Activated CD8-positive, alpha-beta memory T cell treated with anti-CD3 and anti-CD28 coated beads for 1 hour (primary cell): Measurements from ENCODE around the gene LRMDA.

Experiments
- DNase-seq, 2 donors: peaks; one replicate each; pipeline ENCODE4 v3.0.0-alpha.2; 2020; ENCODE audit warnings: low read depth in 1 of 2; ENCODE audit errors: extremely low read depth in 1 of 2

LRMDA gene

GRCh38 chr10:75959912-75960311 is 528.5 kb downstream of the LRMDA start:
- DNase-seq: no peak

- DNase-seq: no peak
Observed at GRCh38 chr10:75962395-75963061, 531.1 kb downstream of the LRMDA start.

- no peak for DNase-seq
Observed at GRCh38 chr10:75967491-75967890, 536.1 kb downstream of the LRMDA start.

- no peak for DNase-seq
Observed at GRCh38 chr10:75969031-75969430, 537.6 kb downstream of the LRMDA start.

GRCh38 chr10:75971402-75972211 is 540.2 kb downstream of the LRMDA start:
- DNase-seq: no peak

GRCh38 chr10:75972491-75973276 is 541.3 kb downstream of the LRMDA start:
- DNase-seq: no peak

GRCh38 chr10:75974080-75974479 is 542.7 kb downstream of the LRMDA start:
- DNase-seq: no peak

GRCh38 chr10:75976681-75977080 is 545.3 kb downstream of the LRMDA start:
- DNase-seq: no peak

GRCh38 chr10:75977139-75977538 is 545.7 kb downstream of the LRMDA start:
- DNase-seq: no peak

GRCh38 chr10:75978213-75978612 is 546.8 kb downstream of the LRMDA start:
- no peak for DNase-seq

GRCh38 chr10:75980419-75981002 is 549.1 kb downstream of the LRMDA start:
- DNase-seq: no peak

GRCh38 chr10:75982611-75983369 is 551.4 kb downstream of the LRMDA start:
- DNase-seq: no peak

GRCh38 chr10:75984067-75984466 is 552.6 kb downstream of the LRMDA start:
- DNase-seq: no peak

- no peak for DNase-seq
Observed at GRCh38 chr10:75987616-75988015, 556.2 kb downstream of the LRMDA start.

GRCh38 chr10:75994357-75995040 is 563.1 kb downstream of the LRMDA start:
- DNase-seq: no peak

GRCh38 chr10:75995041-75995430 is 563.6 kb downstream of the LRMDA start:
- no peak for DNase-seq

GRCh38 chr10:75995720-75996119 is 564.3 kb downstream of the LRMDA start:
- no peak for DNase-seq

- DNase-seq: no peak
Observed at GRCh38 chr10:75999001-75999400, 567.6 kb downstream of the LRMDA start.

GRCh38 chr10:75999515-76000209 is 568.2 kb downstream of the LRMDA start:
- DNase-seq: no peak
